PFSK-1 (cell line): ENCODE measurements around the gene MTG2.

ENCODE experiments used
- FOXP2 ChIP-seq: optimal IDR thresholded peaks from 2 replicates; pipeline ENCODE3; 2011; ENCODE audit warnings: borderline replicate concordance, control low read depth, inconsistent platforms; ENCODE audit not compliant: insufficient read depth; ENCODE audit errors: extremely low read length, extremely low read depth
- POLR2AphosphoS5 ChIP-seq: IDR thresholded peaks from 2 replicates; pipeline ENCODE4 v1.6.1; 2012; ENCODE audit warnings: low read depth, mild to moderate bottlenecking, control low read depth, low read length, moderate library complexity
- SIN3A ChIP-seq: IDR thresholded peaks from 2 replicates; pipeline ENCODE4 v1.6.1; 2012; ENCODE audit warnings: mild to moderate bottlenecking, low read length, moderate library complexity, borderline replicate concordance; ENCODE audit not compliant: insufficient read depth
- TAF1 ChIP-seq: IDR thresholded peaks from 2 replicates; pipeline ENCODE4 v1.6.1; 2012; ENCODE audit warnings: low read length, control low read depth, borderline replicate concordance; ENCODE audit not compliant: insufficient read depth

GRCh38 chr20:62186887-62187866 is 4.3 kb downstream of the MTG2 start:
- TF ChIP-seq TAF1 (no peak), FOXP2 (no peak), SIN3A (no peak), POLR2AphosphoS5 (no peak)
